Activated naive CD4-positive, alpha-beta T cell treated with anti-CD3 and anti-CD28 coated beads, Interleukin-2, amount 50 U/mL, for 16 hours (primary cell): ENCODE measurements around the gene CR1.
"Not testable (repeated sequence)": the region's sequence is repeated elsewhere in the genome, so short reads cannot be mapped to it uniquely, and the experiment has no call there.

Experiments used
- DNase-seq: peaks from one replicate; pipeline ENCODE4 v3.0.0-alpha.2; 2020

Gene CR1

DNA sequence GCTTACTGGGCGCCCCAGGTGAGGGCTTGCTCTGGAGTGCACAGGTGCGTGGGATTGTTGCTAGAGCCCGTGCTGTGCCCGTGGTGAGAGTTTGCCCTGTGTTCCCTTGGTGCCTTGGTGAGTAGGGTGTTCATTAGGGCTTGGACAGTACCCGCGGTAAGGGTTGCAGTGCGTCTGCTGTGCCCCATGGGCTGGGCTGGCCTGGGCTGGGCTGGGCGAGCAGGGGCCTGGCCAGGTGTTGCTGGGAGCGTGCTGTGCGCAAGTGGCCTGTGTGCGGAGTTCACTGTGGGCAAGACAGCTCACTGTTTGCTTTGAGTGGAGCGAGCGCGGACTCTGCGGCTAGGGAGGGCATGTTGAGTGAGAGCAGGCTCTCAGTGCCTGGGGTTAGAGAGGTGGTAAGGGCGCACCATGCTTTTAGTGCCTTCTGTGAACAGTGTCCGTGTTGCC is 149.7 kb downstream of the CR1 start:
- DNase-seq = no peak

- DNase-seq = no peak
These were observed 150.2 kb downstream of the CR1 start for GRCh38 chr1:207646171-207646570.

DNA sequence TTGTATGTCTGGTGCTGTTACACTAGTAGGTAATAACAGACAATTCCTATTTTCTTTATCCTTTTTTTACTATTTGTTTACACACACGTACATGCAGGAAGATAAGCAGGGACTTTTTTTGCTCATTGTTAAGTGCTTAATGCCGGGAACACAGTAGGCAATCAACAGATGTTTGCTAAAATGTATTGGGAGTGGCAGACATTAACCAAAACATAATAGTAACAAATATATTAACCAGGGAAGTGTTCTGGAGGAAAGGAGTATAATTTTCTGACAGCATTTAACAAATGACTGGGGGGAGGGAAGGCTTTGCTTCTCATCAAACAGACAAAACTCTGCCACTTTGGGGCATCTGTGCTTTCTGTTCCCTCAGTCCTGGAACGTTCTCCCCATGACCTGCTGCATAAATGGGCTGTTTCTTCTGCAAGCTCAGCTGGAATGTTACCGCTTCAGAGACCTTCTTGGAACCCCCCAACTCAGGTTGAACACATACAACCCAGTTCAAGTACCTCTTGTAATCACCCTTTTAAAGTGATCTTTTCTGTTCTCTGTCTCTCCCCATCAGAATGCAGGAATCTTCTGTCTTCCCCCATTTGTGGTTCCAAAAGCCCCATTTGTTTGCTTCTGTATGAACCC is 151.1 kb downstream of the CR1 start:
- no peak for DNase-seq

DNA sequence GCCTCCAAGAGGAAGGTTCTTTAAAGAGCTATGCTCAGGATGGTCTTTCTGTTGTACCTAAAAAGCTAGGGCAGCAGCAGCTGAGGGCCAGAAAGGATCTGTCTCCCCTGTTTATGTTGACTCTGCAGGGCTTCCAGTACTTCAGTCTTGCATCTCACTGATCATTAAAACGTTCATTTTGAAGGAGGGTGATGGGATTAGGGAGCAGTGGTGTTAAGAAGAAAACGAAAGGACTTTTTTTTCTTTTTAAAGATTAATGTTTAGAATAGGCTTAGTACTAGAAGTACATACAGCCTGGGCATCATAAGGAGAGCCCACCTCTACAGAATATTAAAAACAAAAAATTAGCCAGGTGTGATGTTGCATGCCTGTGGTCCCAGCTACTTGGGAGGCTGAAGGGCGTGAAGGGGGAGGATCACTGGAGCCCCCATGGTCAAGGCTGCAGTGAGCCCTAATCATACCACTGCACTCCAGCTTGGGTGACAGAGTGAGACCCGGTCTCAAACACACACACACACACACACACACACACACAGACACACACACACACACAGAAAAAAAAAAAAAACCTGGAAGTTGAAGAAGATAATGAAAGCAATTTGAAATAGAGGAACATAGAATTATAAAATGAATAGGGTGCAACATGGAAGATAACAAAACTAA is 151.8 kb downstream of the CR1 start:
- no peak for DNase-seq

DNA sequence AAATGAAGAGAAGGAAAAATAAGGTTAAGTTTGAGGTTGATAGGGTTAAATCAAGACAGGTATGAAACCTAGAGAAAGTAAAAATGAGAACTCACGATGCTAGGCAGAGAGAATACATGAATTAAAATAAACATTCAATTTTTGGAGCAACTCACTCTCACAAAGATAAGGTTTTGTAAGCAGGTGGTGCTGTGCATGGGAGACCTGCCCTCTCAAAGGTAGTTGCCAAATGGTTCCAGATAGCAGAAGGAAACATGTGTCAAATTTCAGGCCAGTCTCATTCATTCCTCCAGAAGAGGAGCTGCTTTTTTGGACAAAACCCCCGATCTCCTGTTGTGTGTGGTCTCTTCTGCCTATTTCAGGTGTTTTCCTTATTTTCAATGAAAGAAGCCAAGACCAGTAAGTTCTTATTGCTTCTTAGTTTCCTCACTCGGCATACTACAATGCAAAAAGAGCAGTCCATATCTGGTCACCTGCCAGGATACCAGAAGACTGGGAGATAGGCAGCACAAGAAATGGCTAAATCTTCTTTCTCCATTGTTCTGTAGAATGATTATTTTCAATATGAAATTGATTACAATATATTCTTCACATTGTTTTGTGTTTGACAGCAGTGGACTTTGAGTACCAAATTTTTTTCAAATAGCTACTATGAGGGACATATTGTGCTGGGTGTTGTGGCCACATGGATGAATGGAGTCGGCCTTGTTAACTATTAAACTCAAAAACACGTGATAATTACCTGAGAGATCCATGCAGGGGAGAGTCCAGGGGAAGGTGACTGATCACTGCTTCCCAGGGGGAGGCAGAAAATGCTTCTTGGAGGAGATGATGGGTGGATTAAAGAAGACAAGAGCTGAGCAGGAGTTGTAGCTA is 152.6 kb downstream of the CR1 start:
- DNase-seq = no peak

GRCh38 chr1:207649210-207649753 is 153.3 kb downstream of the CR1 start:
- DNase-seq = no peak

DNA sequence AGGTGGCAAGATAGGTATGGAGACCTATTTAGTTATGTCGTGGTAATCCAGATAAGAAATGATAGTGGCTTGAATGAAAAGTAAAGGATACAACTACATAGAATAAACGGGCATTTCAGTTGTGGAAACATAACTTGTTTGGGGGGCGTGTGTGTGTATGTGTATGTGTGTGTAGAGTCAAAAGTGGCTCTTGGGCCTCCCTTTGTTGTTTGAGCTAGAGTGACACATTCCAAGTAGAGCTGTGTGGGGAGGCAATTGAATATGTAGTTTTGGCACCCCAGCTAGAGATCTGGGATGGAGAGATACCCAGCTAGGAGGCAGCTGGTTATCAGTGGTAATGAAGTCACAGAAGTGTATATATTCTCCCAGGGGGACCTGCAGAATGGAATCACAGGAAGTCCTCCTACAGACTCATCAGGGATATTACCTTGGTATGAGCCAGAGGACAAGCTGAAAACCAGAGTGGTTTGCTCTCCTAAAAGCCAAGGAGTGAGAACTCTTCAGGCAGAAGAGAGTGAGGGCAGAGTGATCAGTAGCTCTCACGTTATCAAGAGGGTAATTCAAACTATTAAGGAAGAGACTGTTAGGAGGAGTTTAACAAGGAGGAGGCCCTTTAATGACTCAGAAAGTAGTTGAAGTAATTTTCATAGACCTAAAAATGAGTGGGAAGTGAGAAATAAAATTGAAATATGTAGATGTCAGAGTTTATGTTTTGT is 154.1 kb downstream of the CR1 start:
- DNase-seq = no peak

DNA sequence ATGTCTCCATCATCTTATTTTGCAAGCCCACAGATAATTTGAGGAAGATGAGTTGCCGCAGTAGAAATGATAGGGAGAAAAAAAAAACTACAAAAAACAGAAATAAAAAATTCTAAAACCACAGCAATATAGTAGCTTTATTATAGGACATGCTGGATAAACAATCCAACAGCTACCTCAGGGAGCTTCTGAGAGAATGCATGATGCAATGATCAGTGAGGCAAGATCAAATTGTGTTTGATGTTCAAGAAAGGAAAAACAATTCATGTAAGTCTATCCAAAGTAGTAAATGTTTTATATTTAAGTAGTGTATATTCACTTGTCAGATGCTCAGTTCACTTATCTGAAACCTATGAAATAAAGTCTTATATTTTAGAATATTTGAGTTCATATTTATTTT is 155.6 kb downstream of the CR1 start:
- no peak for DNase-seq

GRCh38 chr1:207654320-207654719 is 158.4 kb downstream of the CR1 start:
- no peak for DNase-seq

DNA sequence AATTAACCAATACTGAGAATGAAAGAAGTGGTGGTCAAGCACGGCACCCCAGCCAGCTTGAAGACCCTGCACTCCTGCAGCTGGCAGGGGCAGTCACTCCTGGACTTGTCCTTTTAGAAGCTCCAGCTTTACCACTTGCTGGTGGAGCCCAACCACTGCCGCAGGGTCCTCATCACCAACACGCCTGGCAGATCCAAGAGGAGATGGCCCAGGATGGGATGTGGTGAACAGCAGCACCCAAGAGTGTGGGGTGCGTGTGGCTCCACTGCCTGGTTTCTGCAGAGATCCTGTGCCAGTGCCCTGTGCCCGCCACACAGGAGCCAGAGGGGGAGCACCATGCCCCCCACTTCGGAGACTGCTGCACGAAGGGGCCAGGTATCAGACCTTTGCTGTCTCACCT is 162.5 kb downstream of the CR1 start:
- DNase-seq = no peak

DNA sequence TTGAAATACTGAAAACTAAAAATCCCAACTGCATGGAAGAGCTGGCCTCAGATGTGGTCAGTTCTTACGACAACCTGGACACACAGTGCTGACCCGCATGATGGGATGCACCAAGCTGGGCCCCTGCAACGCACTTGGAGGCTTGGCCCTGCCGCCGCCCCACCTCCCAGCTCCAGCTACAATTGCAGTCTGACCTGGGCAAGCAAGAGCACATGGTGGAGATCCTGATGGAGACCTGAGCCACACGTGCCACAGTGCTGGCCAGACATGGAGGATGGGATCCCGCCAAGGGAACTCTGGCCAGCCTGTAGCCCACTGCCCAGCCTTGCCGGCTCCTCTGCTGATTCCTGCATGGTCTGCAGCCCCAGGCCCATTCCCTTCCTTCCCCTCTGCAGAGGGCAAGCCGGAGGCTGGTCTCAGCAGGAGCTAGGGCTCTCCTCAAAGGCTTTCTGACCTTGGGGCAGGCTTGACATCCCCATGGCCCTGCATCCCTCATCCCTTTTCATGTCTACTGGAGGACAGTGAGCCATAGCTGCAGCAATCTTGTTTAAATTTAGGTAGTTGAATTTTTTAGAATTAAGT is 163.0 kb downstream of the CR1 start:
- DNase-seq = no peak

DNA sequence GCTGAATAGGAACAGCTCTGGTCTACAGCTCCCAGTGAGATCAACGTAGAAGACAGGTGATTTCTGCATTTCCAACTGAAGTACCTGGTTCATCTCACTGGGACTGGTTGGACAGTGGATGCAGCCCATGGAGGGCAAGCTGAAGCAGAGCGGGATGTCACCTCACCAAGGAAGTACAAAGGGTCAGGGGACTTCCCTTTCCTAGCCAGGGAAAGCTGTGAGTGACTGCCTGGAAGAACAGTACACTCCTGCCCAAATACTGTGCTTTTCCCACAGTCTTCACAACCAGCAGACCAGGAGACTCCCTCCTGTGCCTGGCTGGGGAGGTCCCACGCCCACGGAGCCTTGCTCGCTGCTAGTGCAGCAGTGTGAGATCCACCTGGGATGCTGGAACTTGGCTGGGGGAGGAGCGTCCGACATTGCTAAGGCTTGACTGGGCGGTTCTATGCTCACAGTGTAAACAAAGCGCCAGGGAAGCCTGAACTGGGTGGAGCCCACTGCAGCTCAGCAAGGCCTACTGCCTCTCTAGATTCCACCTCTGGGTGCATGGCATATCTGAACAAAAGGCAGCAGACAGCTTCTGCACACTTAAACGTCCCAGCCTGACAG is 163.7 kb downstream of the CR1 start:
- DNase-seq = no peak

GRCh38 chr1:207661420-207661819 is 165.5 kb downstream of the CR1 start:
- DNase-seq = not testable (repeated sequence)

- no peak for DNase-seq
These were observed 170.4 kb downstream of the CR1 start for GRCh38 chr1:207666342-207666741.

GRCh38 chr1:207669528-207670009 is 173.6 kb downstream of the CR1 start:
- no peak for DNase-seq

DNA sequence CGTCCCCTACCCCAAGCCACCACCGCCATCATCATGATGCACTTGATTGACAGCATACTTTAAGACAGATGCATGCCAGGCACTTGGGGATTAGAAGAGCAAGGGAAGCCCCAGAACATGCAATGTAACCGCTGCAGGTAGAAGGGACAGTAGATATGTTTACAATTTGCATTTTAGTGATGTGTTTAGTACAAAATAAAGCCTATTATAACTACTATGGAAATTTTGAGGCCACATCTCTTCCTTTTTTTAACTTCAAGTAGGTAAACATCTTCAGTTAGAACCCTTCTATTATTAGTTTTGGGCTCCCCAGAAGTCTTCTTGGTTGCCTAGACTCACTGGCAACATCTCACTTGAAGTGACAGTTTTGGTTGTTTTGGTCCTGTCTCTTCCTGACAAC is 174.2 kb downstream of the CR1 start:
- no peak for DNase-seq

- DNase-seq = no peak
These were observed 175.0 kb downstream of the CR1 start for GRCh38 chr1:207670997-207671396.

DNA sequence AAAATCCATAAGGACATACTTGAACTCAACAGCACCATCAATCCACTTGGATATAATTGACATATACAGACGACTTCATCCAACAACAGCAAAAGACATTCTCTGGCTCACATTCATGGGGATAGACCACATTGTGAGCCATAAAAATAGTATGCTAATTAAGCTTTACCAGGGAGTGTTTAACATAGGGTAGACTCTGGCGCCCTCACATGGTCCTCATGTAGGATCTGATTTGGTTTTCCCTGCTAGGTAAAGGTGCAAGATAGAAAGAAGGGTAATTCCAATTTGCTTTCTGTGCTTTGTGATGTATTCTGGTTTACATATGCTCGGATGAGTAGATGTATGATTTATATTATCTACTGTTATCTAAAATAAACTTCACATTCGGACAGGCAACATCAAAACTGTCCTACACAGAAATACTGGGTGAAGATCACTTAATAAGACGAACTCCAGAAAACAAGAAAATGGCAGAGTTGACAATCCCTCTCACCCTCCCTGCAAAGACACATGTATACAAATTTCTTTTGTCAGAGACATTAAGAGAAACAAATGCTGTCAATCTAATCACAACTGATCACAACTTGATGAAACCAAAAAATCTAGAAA is 176.7 kb downstream of the CR1 start:
- no peak for DNase-seq

DNA sequence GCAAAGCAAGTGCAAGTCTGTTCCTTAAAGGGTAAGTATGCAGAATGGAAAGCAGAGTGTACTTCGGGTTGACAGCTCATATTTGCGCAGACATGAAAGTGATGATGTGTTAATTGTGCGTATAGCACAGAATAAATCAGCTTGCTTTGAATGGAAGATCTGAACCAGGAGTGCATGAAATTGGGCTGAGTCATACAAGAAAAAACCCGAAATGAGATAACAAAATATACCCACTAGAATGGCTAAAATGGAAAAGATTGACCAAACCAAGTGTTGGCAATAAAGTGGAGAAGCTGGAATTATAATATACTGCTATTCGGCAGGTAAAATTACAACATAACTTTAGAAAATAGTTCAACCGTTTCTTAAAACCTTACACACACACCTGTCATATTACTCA is 177.4 kb downstream of the CR1 start:
- DNase-seq = no peak

DNA sequence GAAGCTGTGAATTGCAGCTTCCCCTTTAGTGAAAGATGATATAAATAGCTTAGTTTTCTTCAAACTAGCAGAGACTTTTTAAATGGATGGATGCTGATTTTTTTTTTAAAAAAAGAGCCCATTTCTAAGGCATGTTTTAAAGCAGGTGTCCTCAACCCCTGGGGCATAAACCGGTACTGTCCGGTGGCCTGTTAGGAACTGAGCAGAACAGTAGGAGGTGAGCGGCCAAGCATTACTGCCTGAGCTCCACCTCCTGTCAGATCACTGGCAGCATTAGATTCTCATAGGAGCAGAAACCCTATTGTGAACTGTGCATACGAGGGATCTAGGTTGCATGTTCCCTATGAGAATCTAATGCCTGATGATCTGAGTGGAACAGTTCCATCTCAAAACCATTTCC is 180.2 kb downstream of the CR1 start:
- DNase-seq = no peak

DNA sequence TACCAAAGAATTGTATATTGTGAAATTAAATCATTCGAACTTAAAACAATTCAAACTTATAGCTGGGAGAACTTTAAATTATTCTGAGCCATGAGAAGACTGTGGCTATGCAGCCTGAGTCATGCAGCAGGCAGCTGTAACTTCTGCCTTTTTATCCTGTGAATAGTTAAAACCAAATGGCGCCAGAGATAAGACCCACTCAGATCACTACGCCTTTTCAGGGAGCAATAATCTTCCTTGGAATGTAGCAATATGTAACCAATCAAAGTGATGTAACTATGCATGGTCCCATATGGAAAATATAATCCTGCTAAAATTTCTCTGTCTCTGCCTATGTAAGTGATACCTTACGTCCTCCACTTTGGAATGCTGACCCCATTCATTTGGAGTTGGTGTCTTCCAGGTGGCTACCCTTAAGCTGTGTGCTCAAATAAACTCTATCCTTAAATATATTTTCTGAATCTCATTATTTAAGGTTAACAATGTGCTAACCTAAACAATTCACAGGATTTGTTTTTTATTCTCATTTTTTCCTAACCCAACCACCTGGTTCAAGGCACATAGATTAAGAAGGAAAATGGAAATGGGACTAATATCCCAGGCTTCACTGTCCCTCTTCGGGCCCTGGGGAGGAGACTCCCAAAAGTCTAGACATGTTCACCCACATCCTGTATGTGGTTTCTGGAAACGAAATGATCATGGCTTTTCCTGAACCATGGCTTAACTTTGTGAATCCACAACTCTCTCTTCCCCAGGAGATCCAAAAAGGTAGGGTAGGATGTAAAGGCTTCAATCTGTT is 184.8 kb downstream of the CR1 start:
- not testable (repeated sequence) for DNase-seq
